LNCAP (cell line): ENCODE measurements around the gene MDGA2.

ENCODE experiments used
- TF ChIP-seq, protein P1 (sequence below): fragments of 450-650 bp; IDR thresholded peaks from 2 replicates; pipeline ENCODE4 v1.5.1; 2017; ENCODE audit warnings: mild to moderate bottlenecking

The MDGA2 gene

DNA sequence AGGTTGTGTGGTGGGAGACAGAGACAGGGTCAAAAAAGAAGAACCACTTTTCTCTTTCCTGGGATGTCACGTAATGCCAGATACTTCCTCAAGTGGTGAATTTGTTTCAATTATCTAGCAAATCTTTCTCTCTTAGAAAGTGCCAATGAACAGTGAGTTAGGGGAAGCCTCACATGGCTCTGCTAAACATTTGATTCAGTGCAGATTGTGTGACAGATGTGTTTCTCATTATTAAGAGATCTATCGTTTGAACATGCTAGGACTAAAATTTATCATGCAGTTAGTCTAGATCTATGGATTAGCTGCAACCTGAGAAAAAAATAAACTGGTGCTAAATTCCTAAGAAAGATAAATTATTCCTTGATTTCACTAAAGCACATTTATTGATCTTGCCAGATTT, 247.8 kb downstream of the MDGA2 start:
- TF ChIP-seq, protein P1, sequence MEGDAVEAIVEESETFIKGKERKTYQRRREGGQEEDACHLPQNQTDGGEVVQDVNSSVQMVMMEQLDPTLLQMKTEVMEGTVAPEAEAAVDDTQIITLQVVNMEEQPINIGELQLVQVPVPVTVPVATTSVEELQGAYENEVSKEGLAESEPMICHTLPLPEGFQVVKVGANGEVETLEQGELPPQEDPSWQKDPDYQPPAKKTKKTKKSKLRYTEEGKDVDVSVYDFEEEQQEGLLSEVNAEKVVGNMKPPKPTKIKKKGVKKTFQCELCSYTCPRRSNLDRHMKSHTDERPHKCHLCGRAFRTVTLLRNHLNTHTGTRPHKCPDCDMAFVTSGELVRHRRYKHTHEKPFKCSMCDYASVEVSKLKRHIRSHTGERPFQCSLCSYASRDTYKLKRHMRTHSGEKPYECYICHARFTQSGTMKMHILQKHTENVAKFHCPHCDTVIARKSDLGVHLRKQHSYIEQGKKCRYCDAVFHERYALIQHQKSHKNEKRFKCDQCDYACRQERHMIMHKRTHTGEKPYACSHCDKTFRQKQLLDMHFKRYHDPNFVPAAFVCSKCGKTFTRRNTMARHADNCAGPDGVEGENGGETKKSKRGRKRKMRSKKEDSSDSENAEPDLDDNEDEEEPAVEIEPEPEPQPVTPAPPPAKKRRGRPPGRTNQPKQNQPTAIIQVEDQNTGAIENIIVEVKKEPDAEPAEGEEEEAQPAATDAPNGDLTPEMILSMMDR = no peak

DNA sequence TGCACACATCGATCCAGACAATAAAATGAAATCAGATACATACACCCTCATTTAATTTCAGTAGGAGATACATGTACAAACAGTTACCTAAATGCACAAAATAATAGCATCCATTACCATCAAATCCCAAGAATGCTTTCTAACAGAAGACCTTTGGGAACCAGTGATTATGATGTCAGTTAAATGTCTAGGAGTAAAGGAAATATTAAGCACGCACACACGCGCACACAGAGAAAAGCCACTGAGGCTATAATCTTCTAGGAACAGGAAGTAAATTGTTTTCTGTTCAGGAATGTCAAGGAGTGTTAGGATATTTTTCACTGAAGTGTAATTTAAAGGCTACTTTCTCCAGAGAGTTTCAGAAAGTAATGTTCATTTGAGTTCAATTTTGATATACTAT, 250.1 kb downstream of the MDGA2 start:
- TF ChIP-seq, protein P1 = no peak

GRCh38 chr14:47422191-47422590, 253.2 kb downstream of the MDGA2 start:
- TF ChIP-seq, protein P1 = no peak

DNA sequence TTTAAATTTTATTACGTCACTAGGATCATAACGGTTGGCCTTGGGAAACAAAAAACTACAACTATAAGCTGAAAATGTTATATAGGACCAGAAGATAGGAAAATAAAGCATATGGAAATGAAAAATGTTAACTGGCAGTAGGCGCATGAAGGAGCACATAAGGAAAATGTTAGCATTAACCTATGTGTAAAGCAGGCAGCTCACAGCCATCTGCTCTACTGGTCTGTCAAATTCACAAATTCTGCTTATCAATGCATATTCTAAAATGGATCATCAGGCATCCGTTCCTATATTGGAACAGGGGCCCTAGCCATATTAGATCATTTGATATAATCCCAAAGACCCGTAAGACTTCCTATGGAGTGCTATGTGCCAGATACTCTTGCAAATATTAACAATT, 263.9 kb downstream of the MDGA2 start:
- TF ChIP-seq, protein P1 = no peak

- TF ChIP-seq, protein P1 = no peak
Observed at GRCh38 chr14:47392326-47392725, 283.1 kb downstream of the MDGA2 start.

- TF ChIP-seq, protein P1 = no peak
Observed at GRCh38 chr14:47390831-47391504, 284.4 kb downstream of the MDGA2 start.

GRCh38 chr14:47389535-47389934, 285.9 kb downstream of the MDGA2 start:
- TF ChIP-seq, protein P1 = no peak

- TF ChIP-seq, protein P1 = no peak
Observed at GRCh38 chr14:47366006-47366405, 309.4 kb downstream of the MDGA2 start.
